ENCODE results near the gene INPP5D.

- TF ChIP-seq POLR2AphosphoS5 (IDR thresholded peaks at IDR 0.05; ENCODE audit: low read depth, low read length) (no peak), GABPA (IDR thresholded peaks at IDR 0.05; ENCODE audit: low read depth) (no peak), CTCF (IDR thresholded peaks at IDR 0.05) (no peak), SMC3 (IDR thresholded peaks at IDR 0.05; ENCODE audit: low read depth, low read length) (no peak), YY1 (IDR thresholded peaks at IDR 0.05; ENCODE audit: low read depth) (no peak), ZBTB33 (IDR thresholded peaks at IDR 0.05; ENCODE audit: borderline replicate concordance, low read depth) (no peak), FOXJ3 (CRISPR knock-in tag; IDR thresholded peaks at IDR 0.05) (no peak), REST (IDR thresholded peaks at IDR 0.05; ENCODE audit: low read depth, low read length) (no peak), SIN3A (IDR thresholded peaks at IDR 0.05; ENCODE audit: borderline replicate concordance, low read depth, low read length) (no peak)
These were observed 35.9 kb downstream of the INPP5D start for GRCh38 chr2:233096006-233096405.
